ENCODE data around the gene FRMD4A.

FRMD4A gene

GRCh38 chr10:14062528-14063260 lies 268.0 kb downstream of the FRMD4A start:
- no peak for DNase-seq (ENCODE audit: insufficient read length, low spot score)
- TF ChIP-seq CTCF (IDR thresholded peaks at IDR 0.05; ENCODE audit: insufficient read depth, missing control alignments): no peak
- FAIRE-seq: no peak

GRCh38 chr10:14060320-14061070 lies 270.2 kb downstream of the FRMD4A start:
- DNase-seq (ENCODE audit: insufficient read length, low spot score) (no peak), FAIRE-seq (no peak)
- TF ChIP-seq CTCF (IDR thresholded peaks at IDR 0.05; ENCODE audit: insufficient read depth, missing control alignments): no peak

GRCh38 chr10:14056610-14057332 lies 274.0 kb downstream of the FRMD4A start:
- no peak for TF ChIP-seq CTCF (IDR thresholded peaks at IDR 0.05; ENCODE audit: insufficient read depth, missing control alignments)
- DNase-seq (ENCODE audit: insufficient read length, low spot score): no peak
- FAIRE-seq: no peak

GRCh38 chr10:14052931-14053330 lies 277.8 kb downstream of the FRMD4A start:
- FAIRE-seq: no peak
- no peak for TF ChIP-seq CTCF (IDR thresholded peaks at IDR 0.05; ENCODE audit: insufficient read depth, missing control alignments)
- no peak for DNase-seq (ENCODE audit: insufficient read length, low spot score)

- no peak for TF ChIP-seq CTCF (IDR thresholded peaks at IDR 0.05; ENCODE audit: insufficient read depth, missing control alignments)
- no peak for FAIRE-seq
- no peak for DNase-seq (ENCODE audit: insufficient read length, low spot score)
These were observed 280.1 kb downstream of the FRMD4A start for GRCh38 chr10:14050598-14050997.

- FAIRE-seq (no peak), DNase-seq (ENCODE audit: insufficient read length, low spot score) (no peak)
- TF ChIP-seq CTCF (IDR thresholded peaks at IDR 0.05; ENCODE audit: insufficient read depth, missing control alignments): no peak
These were observed 281.7 kb downstream of the FRMD4A start for GRCh38 chr10:14048930-14049613.

All from D721Med (cell line).